DND-41 (cell line): ENCODE results near the gene SIRPB2.

Source experiments
- ATAC-seq: fragments of 200-7000 bp; cut with Tn5 transposase; 3 replicates; pipeline ENCODE4 v1.9.1; 2021; ENCODE audit warnings: low read depth; ENCODE audit not compliant: insufficient read depth
- DNase-seq: peaks from one replicate; pipeline ENCODE4 v3.0.0-alpha.2; 2020
- H2AFZ ChIP-seq: 2 replicates; pipeline ENCODE4 v1.6.0; 2012; ENCODE audit warnings: low read depth, low read length
- H3K27ac ChIP-seq: 2 replicates; pipeline ENCODE4 v1.5.1; 2012; ENCODE audit warnings: low read length, inconsistent platforms
- H3K27me3 ChIP-seq: fragments of 200-600 bp; sonication (generic); 2 replicates; pipeline ENCODE4 v1.6.0; 2012; ENCODE audit warnings: low read length, mild to moderate bottlenecking, inconsistent platforms; ENCODE audit not compliant: insufficient read depth, poor library complexity
- H3K36me3 ChIP-seq: 2 replicates; pipeline ENCODE4 v1.5.1; 2012; ENCODE audit warnings: low read length, inconsistent platforms; ENCODE audit not compliant: insufficient read depth
- H3K4me1 ChIP-seq: 2 replicates; pipeline ENCODE4 v1.5.1; 2012; ENCODE audit warnings: mild to moderate bottlenecking, low read length; ENCODE audit not compliant: insufficient read depth
- H3K4me2 ChIP-seq: 2 replicates; pipeline ENCODE4 v1.6.0; 2012; ENCODE audit warnings: mild to moderate bottlenecking, moderate library complexity, low read length, inconsistent platforms; ENCODE audit not compliant: insufficient read depth
- H3K4me3 ChIP-seq, 2 experiments: fragments of 200-600 bp in 1 of 2; shearing (Covaris generic) in 1 of 2; 2 replicates each; pipeline ENCODE4 v1.5.1; 2012 to 2016; ENCODE audit warnings: inconsistent platforms in 2 of 2, low read length in 2 of 2, mild to moderate bottlenecking in 2 of 2, low read depth in 1 of 2, moderate library complexity in 1 of 2
- H3K79me2 ChIP-seq: 2 replicates; pipeline ENCODE4 v1.6.0; 2012; ENCODE audit warnings: low read length, inconsistent platforms; ENCODE audit not compliant: insufficient read depth
- H3K9ac ChIP-seq: 2 replicates; pipeline ENCODE4 v1.6.0; 2012; ENCODE audit warnings: low read depth, mild to moderate bottlenecking, inconsistent platforms, low read length, moderate library complexity
- H3K9me3 ChIP-seq: 2 replicates; pipeline ENCODE4 v1.5.1; 2012; ENCODE audit warnings: low read length, moderate library complexity, mild to moderate bottlenecking, inconsistent platforms; ENCODE audit not compliant: insufficient read depth, severe bottlenecking
- H4K20me1 ChIP-seq: 2 replicates; pipeline ENCODE4 v1.6.0; 2012; ENCODE audit warnings: low read length; ENCODE audit not compliant: insufficient read depth
- CTCF ChIP-seq: IDR thresholded peaks from 2 replicates; pipeline ENCODE4 v1.5.1; 2012; ENCODE audit warnings: borderline replicate concordance, low read length, moderate library complexity, mild to moderate bottlenecking; ENCODE audit not compliant: poor library complexity, severe bottlenecking; ENCODE audit errors: extremely low read depth
- EZH2 ChIP-seq: IDR thresholded peaks from 3 replicates; pipeline ENCODE4 v1.6.1; 2012; ENCODE audit warnings: borderline replicate concordance, low read depth, mild to moderate bottlenecking, moderate library complexity, low read length, inconsistent platforms; ENCODE audit not compliant: severe bottlenecking

The SIRPB2 gene

GRCh38 chr20:1513801-1514200 is 22.6 kb upstream of the SIRPB2 start:
- no peak overlapping the region for H2AFZ ChIP-seq
- no peaks in the 10 kb centered on the region for H3K4me1 ChIP-seq
- no peaks in the 10 kb centered on the region for H4K20me1 ChIP-seq
- H3K4me2 ChIP-seq = no peak overlapping the region
- no peaks in the 10 kb centered on the region for H3K79me2 ChIP-seq
- H3K36me3 ChIP-seq = no peaks in the 10 kb centered on the region
- no peak for TF ChIP-seq EZH2
- no peak for TF ChIP-seq CTCF
- H3K27ac ChIP-seq = no peak overlapping the region
- H3K9ac ChIP-seq = no peak overlapping the region
- no peaks in the 10 kb centered on the region for H3K27me3 ChIP-seq
- DNase-seq = no peak
- H3K4me3 ChIP-seq = no peak overlapping the region
- no peaks in the 10 kb centered on the region for H3K9me3 ChIP-seq
- ATAC-seq = no peak

- no peak for TF ChIP-seq EZH2
- TF ChIP-seq CTCF = peak; percentile 57
- H3K4me1 ChIP-seq = no peaks in the 10 kb centered on the region
- no peak for DNase-seq
- no peaks in the 10 kb centered on the region for H3K36me3 ChIP-seq
- no peak overlapping the region for H2AFZ ChIP-seq
- peaks cover 7% of the 10 kb centered on the region for H3K27me3 ChIP-seq
- H3K4me3 ChIP-seq = no peak overlapping the region
- H3K27ac ChIP-seq = no peak overlapping the region
- no peaks in the 10 kb centered on the region for H4K20me1 ChIP-seq
- ATAC-seq = peak; percentile 58; the same call in 1 of the 3 replicates
- no peaks in the 10 kb centered on the region for H3K9me3 ChIP-seq
- no peak overlapping the region for H3K9ac ChIP-seq
- no peak overlapping the region for H3K4me2 ChIP-seq
- H3K79me2 ChIP-seq = no peaks in the 10 kb centered on the region
Measured at GRCh38 chr20:1509237-1509636, 18.0 kb upstream of the SIRPB2 start.

- no peaks in the 10 kb centered on the region for H3K36me3 ChIP-seq
- H3K4me2 ChIP-seq = no peak overlapping the region
- H3K4me3 ChIP-seq = no peak overlapping the region
- DNase-seq (no peak), ATAC-seq (no peak)
- H3K9ac ChIP-seq = no peak overlapping the region
- H3K79me2 ChIP-seq = no peaks in the 10 kb centered on the region
- no peak overlapping the region for H3K27ac ChIP-seq
- no peaks in the 10 kb centered on the region for H3K9me3 ChIP-seq
- no peaks in the 10 kb centered on the region for H3K4me1 ChIP-seq
- H3K27me3 ChIP-seq = peaks cover 7% of the 10 kb centered on the region
- TF ChIP-seq CTCF = no peak
- TF ChIP-seq EZH2 = no peak
- no peaks in the 10 kb centered on the region for H4K20me1 ChIP-seq
- H2AFZ ChIP-seq = no peak overlapping the region
Measured at GRCh38 chr20:1508574-1508973, 17.4 kb upstream of the SIRPB2 start.

- no peak overlapping the region for H2AFZ ChIP-seq
- peaks cover 4% of the 10 kb centered on the region for H3K9me3 ChIP-seq
- peaks cover 7% of the 10 kb centered on the region for H3K27me3 ChIP-seq
- no peak for ATAC-seq
- peaks cover 2% of the 10 kb centered on the region; the same call in 1 of the 2 replicates for H3K4me1 ChIP-seq
- H3K9ac ChIP-seq = no peak overlapping the region
- H4K20me1 ChIP-seq = no peaks in the 10 kb centered on the region
- H3K4me3 ChIP-seq = no peak overlapping the region
- no peak for DNase-seq
- no peak overlapping the region for H3K27ac ChIP-seq
- H3K36me3 ChIP-seq = no peaks in the 10 kb centered on the region
- TF ChIP-seq EZH2 = no peak
- TF ChIP-seq CTCF = no peak
- no peaks in the 10 kb centered on the region for H3K79me2 ChIP-seq
- no peak overlapping the region for H3K4me2 ChIP-seq
Measured at GRCh38 chr20:1507276-1507675, 16.1 kb upstream of the SIRPB2 start.
